Measurements from ENCODE around the gene CACNG4.

Gene CACNG4

DNA sequence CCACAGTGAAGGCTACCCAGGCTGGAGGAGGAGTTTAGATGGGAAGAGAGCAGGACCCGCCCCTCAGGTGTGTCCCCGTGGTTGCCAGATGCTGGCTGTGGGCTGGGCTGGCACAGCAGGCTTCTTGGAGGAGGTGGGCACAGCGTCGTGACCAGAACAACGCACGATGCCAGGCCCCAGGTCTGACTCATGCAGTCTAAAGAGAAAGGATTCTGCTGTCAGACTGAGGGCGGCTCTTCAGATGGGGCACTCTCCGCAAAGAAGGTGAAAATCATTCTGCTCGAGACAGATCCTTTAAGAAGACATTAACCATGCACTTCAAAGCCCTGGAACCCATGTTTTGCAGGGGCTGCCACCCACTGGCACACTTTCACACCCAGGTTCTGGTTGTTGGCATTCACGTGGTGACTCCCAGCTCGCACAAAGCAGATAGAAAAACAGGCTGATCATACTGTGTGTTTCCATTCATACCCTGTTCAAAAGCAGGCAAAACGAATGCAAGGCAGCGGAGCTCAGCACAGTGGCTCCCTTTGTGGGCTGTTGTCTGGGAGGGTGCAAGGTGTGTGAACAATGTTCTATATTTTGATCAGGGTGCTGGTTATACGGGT lies 19.0 kb downstream of the CACNG4 start:
- TF ChIP-seq, protein P1, sequence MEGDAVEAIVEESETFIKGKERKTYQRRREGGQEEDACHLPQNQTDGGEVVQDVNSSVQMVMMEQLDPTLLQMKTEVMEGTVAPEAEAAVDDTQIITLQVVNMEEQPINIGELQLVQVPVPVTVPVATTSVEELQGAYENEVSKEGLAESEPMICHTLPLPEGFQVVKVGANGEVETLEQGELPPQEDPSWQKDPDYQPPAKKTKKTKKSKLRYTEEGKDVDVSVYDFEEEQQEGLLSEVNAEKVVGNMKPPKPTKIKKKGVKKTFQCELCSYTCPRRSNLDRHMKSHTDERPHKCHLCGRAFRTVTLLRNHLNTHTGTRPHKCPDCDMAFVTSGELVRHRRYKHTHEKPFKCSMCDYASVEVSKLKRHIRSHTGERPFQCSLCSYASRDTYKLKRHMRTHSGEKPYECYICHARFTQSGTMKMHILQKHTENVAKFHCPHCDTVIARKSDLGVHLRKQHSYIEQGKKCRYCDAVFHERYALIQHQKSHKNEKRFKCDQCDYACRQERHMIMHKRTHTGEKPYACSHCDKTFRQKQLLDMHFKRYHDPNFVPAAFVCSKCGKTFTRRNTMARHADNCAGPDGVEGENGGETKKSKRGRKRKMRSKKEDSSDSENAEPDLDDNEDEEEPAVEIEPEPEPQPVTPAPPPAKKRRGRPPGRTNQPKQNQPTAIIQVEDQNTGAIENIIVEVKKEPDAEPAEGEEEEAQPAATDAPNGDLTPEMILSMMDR (IDR thresholded peaks at IDR 0.05; ENCODE audit: borderline replicate concordance, insufficient read depth, low read depth, low read length) = no peak
- H3K4me3 ChIP-seq (ENCODE audit: low read depth, low read length) = no peak overlapping the region

DNA sequence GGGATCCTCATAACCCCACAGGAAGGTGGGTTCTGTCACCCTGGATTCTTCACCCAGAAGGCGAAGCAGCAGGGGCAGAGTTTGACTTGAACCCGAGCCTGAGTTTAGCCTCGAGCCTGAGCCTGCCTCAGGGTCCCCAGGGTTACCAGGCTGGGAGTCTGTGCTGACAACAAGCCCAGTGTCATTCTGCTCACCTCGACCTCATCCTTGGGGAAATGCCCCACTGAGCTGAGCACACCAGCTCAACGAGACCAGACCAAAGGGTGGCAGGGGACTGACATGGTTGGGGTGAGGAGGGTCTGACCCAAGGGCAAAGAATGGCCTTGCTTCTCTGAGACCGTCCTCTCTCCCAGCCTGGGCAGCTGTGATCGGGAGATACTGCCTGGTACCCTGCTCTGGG lies 20.2 kb downstream of the CACNG4 start:
- no peak overlapping the region for H3K4me3 ChIP-seq (ENCODE audit: low read depth, low read length)
- TF ChIP-seq, protein P1 (IDR thresholded peaks at IDR 0.05; ENCODE audit: borderline replicate concordance, insufficient read depth, low read depth, low read length) = no peak

DNA sequence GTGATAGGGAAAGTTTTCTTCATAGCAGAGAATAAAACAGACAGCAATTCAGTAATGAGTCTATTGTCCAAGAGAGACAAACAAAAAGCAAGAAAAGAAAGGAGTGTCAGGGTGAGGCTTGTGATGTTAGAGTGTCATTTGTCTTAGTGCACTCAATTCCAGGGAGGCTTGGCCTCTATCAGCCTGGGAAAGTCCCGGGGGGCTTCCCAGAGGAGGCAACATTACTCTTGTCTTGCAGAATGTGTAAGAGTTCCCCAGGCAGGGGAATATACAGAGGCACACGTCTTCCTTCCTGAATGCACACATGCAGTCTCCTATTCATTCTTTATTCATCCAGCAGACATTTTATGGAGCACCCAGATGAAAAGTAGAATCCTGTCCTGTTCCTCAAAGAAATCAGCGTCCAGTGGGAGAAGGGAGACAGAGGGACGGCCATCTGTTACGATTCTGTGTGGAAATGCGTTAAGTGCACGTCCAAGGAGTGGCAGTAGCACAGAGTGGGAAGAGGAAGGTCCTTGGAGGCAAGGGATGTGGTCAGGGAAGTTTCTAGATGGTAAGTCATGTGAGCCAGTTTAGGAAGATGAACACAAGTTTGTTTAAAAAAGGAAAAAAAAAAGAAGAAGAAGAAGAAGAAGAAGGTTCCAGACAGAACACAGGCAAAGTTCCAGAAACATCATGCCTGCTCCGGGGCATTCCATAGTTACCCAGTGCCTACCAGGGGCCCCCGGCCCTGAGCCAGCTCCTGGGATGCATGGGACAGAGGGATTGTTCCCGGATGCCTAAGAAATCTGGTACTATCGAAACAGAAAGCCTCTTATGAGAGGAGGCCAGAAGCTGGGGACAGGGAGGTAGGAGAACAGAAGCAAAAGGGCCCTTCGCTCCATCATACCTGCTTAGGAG lies 21.1 kb downstream of the CACNG4 start:
- no peak overlapping the region for H3K4me3 ChIP-seq (ENCODE audit: low read depth, low read length)
- TF ChIP-seq, protein P1 (IDR thresholded peaks at IDR 0.05; ENCODE audit: borderline replicate concordance, insufficient read depth, low read depth, low read length) = no peak

DNA sequence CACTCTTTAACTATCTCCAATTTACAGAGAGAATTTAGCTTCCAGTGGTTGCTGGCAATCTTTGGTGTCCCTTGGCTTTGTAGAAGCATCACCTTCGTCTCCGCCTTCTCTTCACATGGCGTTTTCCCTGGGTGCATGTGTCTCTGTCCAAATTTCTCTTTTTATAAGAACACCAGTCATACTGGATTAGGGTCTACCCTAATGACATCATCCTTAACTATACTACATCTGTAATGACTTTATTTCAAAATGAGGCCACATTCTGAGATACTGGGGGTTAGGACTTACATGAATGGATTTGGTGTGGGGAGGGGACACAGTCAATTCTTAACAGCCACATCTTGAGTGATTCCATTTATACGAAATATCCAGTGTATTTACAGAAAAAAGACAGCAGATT lies 22.2 kb downstream of the CACNG4 start:
- TF ChIP-seq, protein P1 (IDR thresholded peaks at IDR 0.05; ENCODE audit: borderline replicate concordance, insufficient read depth, low read depth, low read length) = no peak

GRCh38 chr17:66987059-66987616 lies 22.6 kb downstream of the CACNG4 start:
- TF ChIP-seq, protein P1 (IDR thresholded peaks at IDR 0.05; ENCODE audit: borderline replicate concordance, insufficient read depth, low read depth, low read length) = no peak
- no peak overlapping the region for H3K4me3 ChIP-seq (ENCODE audit: low read depth, low read length)

More for the DNA sequence above, 22.2 kb downstream of the CACNG4 start:
- H3K4me3 ChIP-seq (ENCODE audit: low read depth, low read length) = no peak overlapping the region

DNA sequence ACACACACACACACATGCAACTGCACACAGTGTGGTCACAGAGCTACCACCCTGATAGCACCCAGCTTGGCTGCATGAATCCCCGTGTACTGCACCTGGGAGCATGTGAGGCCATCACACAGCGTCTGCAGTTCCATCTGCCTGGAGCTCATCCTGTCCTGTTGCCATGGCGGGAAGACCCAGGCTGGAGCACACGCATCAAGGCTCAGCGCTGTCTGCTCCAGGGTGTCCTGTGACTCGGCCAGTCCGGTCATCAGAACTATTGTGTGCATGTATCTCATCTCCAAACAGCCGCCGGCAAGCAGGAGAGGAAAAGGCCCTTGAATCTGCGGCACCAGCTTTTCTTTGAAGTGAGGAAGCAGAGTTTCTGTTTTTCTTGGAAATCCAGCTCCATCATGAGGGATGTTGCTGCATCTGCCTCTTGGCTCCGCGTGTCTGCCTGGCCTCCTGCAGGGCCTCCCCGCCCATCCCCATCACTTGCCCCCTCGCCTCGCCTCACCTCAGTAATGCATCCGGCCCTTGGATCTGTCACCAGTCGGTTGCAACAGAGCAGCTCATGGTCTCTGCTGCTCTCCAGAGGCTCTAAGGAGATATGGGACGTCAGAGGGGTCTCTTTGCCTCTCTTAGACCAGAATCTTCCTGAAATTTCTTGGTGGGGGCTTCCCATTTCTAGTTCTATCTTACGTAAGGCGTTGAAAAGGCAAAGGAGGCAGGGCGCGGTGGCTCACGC lies 23.7 kb downstream of the CACNG4 start:
- TF ChIP-seq, protein P1 (IDR thresholded peaks at IDR 0.05; ENCODE audit: borderline replicate concordance, insufficient read depth, low read depth, low read length) = no peak
- H3K4me3 ChIP-seq (ENCODE audit: low read depth, low read length) = no peak overlapping the region
